C4-2B (cell line): ENCODE data around the gene PPP3R1.

Source experiments
- H3K27ac ChIP-seq: fragments of 450-650 bp; 2 replicates; pipeline ENCODE4 v1.5.1; 2017
- CTCF ChIP-seq: fragments of 450-650 bp; conservative IDR thresholded peaks from 2 replicates; pipeline ENCODE4 v1.5.1; 2017; ENCODE audit warnings: mild to moderate bottlenecking
- ZFX ChIP-seq: fragments of 450-650 bp; IDR thresholded peaks from 2 replicates; pipeline ENCODE4 v1.6.1; 2017

PPP3R1 gene

GRCh38 chr2:68280348-68280747, 28.0 kb upstream of the PPP3R1 start:
- TF ChIP-seq CTCF (no peak), ZFX (no peak)
- no peak overlapping the region for H3K27ac ChIP-seq

- TF ChIP-seq ZFX: no peak
- TF ChIP-seq CTCF: no peak
- H3K27ac ChIP-seq: no peak overlapping the region
Observed at GRCh38 chr2:68279691-68280090, 27.4 kb upstream of the PPP3R1 start.

GRCh38 chr2:68278169-68278568, 25.8 kb upstream of the PPP3R1 start:
- H3K27ac ChIP-seq: no peak overlapping the region
- TF ChIP-seq ZFX (no peak), CTCF (no peak)

GRCh38 chr2:68274022-68274421, 21.7 kb upstream of the PPP3R1 start:
- TF ChIP-seq ZFX: no peak
- no peak for TF ChIP-seq CTCF
- no peak overlapping the region for H3K27ac ChIP-seq

GRCh38 chr2:68272246-68272994, 20.1 kb upstream of the PPP3R1 start:
- TF ChIP-seq CTCF: no peak
- no peak for TF ChIP-seq ZFX
- no peak overlapping the region for H3K27ac ChIP-seq

- no peak overlapping the region for H3K27ac ChIP-seq
- no peak for TF ChIP-seq ZFX
- no peak for TF ChIP-seq CTCF
Observed at GRCh38 chr2:68266655-68267054, 14.3 kb upstream of the PPP3R1 start.

- H3K27ac ChIP-seq: no peak overlapping the region
Observed at GRCh38 chr2:68263632-68264031, 11.3 kb upstream of the PPP3R1 start.

More at GRCh38 chr2:68263632-68264031, 11.3 kb upstream of the PPP3R1 start:
- TF ChIP-seq CTCF: no peak
- TF ChIP-seq ZFX: no peak
